Peyer's patch (tissue), 4 donors: ENCODE data around the gene CLIP4. TPM values are rescaled to one million over a fixed set of nuclear protein-coding genes. Genes with fewer than 3 reads are reported as not detected.

Source experiments
- DNase-seq, 3 donors: peaks; one replicate each; pipeline ENCODE4 v3.0.0-alpha.2; 2017 to 2019
- H3K27ac ChIP-seq, 4 donors: fragments of 200-600 bp; sonication (generic); one replicate each; pipeline ENCODE4 v1.5.1; 2016 to 2019
- H3K27me3 ChIP-seq, 2 donors: fragments of 200-600 bp; sonication (generic); one replicate each; pipeline ENCODE4 v1.5.1; 2019
- H3K36me3 ChIP-seq, 3 donors: fragments of 200-600 bp; sonication (generic); one replicate each; pipeline ENCODE4 v1.5.1; 2016 to 2019
- H3K4me1 ChIP-seq, 4 donors: fragments of 200-600 bp; sonication (generic); one replicate each; pipeline ENCODE4 v1.5.1; 2016 to 2019
- H3K4me3 ChIP-seq, 4 donors: fragments of 200-600 bp; sonication (generic); 1 replicate in 3 of 4; 2 replicates in 1 of 4; pipeline ENCODE4 v1.5.1; 2016 to 2019; ENCODE audit warnings: mild to moderate bottlenecking in 1 of 4
- H3K9me3 ChIP-seq, 4 donors: fragments of 200-600 bp; sonication (generic); one replicate each; pipeline ENCODE4 v1.5.1; 2016 to 2019; ENCODE audit warnings: mild to moderate bottlenecking in 1 of 4
- POLR2A ChIP-seq, 2 donors: fragments of 450-650 bp; IDR thresholded peaks; one replicate each; pipeline ENCODE4 v1.5.1; 2017; ENCODE audit warnings: antibody characterized with exemption in 2 of 2, mild to moderate bottlenecking in 2 of 2, moderate library complexity in 2 of 2
- total RNA-seq, 4 donors: library from RNA; depleted of rRNA; stranded (reverse); fragments of >200 nt; gene quantifications; one replicate each; pipeline ENCODE4 v1.1.0, GENCODE V29; 2016
- TF ChIP-seq, protein P1 (sequence below), 6 experiments: fragments of 450-650 bp in 4 of 6; fragments of 200-600 bp in 2 of 6; sonication (generic) in 1 of 6; IDR thresholded peaks; one replicate each; pipeline ENCODE4 v1.5.1; 2017 to 2019; ENCODE audit warnings: antibody characterized with exemption in 6 of 6, mild to moderate bottlenecking in 3 of 6, moderate library complexity in 1 of 6

Gene CLIP4
- total RNA-seq, 4 donors from 2014 or later, result 7.0 to 40.4 (median 16.9) TPM

DNA sequence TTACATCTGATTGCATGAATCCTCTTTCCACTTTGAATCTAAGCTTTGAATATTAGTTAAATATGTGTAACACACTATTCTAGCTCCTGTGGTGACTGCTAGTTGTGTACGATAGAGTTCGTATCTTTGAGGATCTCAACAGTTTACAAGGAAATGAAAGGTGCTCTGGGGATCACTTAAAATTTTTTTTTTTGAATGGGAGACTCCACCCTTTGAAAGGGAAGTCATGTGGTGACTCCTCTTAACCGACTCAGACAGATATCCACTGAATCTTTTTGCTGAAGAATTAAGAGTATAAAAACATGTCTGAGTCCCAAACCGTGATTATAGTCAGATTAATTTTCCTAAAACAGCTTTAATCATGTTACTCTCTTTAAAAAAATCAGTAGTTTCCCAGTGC, 4.0 kb downstream of the CLIP4 start:
- DNase-seq, result no peak
- Histone ChIP-seq H3K36me3 (no peaks in the 10 kb centered on the region), H3K27ac (no peak overlapping the region), H3K9me3 (no peaks in the 10 kb centered on the region), H3K4me1 (peaks cover 0 to 5% (median 2%) of the 10 kb centered on the region in 4 donors), H3K4me3 (no peak overlapping the region), H3K27me3 (no peaks in the 10 kb centered on the region)
- TF ChIP-seq POLR2A (IDR thresholded peaks at IDR 0.05), result no peak
- TF ChIP-seq, protein P1, sequence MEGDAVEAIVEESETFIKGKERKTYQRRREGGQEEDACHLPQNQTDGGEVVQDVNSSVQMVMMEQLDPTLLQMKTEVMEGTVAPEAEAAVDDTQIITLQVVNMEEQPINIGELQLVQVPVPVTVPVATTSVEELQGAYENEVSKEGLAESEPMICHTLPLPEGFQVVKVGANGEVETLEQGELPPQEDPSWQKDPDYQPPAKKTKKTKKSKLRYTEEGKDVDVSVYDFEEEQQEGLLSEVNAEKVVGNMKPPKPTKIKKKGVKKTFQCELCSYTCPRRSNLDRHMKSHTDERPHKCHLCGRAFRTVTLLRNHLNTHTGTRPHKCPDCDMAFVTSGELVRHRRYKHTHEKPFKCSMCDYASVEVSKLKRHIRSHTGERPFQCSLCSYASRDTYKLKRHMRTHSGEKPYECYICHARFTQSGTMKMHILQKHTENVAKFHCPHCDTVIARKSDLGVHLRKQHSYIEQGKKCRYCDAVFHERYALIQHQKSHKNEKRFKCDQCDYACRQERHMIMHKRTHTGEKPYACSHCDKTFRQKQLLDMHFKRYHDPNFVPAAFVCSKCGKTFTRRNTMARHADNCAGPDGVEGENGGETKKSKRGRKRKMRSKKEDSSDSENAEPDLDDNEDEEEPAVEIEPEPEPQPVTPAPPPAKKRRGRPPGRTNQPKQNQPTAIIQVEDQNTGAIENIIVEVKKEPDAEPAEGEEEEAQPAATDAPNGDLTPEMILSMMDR (IDR thresholded peaks at IDR 0.05), result no peak

DNA sequence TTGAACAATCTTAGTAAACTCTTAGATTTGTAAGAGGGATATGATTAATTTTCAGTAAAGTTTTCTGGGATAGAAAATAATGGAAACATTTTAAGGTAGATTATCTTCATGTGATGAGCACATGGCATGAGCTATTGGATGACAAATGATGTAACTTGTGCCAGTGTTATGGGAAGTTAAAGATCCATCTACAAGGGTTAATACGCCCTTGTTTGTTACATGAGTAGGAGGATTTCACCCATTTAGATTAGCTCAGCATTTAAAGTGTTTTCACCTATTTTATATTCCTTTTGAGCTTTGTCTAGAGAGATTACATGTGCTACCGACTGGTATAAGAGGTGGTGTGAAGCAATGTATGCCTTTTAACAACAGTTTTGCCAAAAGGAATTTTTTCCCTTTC, 5.6 kb downstream of the CLIP4 start:
- Histone ChIP-seq H3K4me3 (no peak overlapping the region), H3K4me1 (peaks cover 0 to 5% (median 0%) of the 10 kb centered on the region in 4 donors), H3K27me3 (no peaks in the 10 kb centered on the region), H3K27ac (no peak overlapping the region), H3K36me3 (no peaks in the 10 kb centered on the region), H3K9me3 (no peaks in the 10 kb centered on the region)
- DNase-seq, result no peak
- TF ChIP-seq POLR2A (IDR thresholded peaks at IDR 0.05), result no peak
- TF ChIP-seq, protein P1 (IDR thresholded peaks at IDR 0.05), result no peak

DNA sequence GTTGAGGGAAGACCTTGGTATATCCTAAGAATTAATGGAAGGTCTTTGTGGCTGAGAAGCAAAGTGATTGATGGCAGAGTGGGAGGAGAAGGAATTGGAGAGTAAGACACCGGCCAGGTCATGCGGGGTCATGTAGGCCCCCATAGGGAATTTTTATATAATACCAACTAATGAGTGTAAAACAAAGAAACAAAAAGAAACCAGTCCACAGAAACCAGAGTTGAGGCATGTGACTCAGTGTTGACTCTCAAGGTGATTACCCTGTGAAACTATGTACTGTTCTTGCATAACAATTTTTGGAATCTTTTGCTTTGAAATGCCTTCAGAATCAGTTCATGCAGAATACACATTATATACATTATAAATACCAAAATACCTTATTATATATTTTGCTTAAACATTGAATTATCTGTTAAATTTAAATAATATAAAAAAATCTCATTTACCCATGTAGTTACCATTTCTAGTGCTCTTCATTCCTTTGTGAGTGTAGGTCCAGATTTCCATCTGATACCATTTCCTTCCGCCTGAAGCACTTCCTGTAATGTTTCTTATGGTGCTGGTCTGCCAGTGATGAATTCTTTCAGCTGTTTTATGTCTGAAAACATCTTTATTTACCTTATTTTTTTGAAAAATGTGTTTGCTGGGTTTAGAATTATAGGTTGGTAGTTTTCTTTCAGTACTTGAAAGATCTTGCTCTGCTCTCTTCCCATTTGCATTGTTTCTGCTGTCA, 8.6 kb downstream of the CLIP4 start:
- Histone ChIP-seq H3K27me3 (no peaks in the 10 kb centered on the region), H3K36me3 (no peaks in the 10 kb centered on the region), H3K9me3 (no peaks in the 10 kb centered on the region), H3K4me3 (no peak overlapping the region), H3K27ac (no peak overlapping the region), H3K4me1 (no peaks in the 10 kb centered on the region)
- TF ChIP-seq, protein P1 (IDR thresholded peaks at IDR 0.05), result no peak
- TF ChIP-seq POLR2A (IDR thresholded peaks at IDR 0.05), result no peak
- DNase-seq, result no peak

DNA sequence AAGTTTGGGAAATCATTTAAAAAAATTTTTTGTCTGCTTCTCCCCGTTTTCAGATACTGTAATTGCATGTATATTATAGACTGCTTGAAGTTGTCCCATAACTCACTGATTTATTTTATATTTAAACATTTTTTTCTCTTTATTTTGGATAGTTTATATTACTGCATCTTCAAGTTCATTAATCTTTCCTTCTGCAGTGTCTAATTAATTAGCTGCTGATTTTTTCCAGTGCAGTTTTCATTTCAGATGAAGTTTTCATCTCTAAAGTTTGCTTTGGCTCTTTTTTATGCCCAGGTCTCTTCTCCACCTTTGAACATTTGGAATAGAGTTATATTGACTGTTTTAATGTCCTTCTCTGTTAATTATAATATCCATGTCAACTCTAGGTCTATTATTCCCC, 9.3 kb downstream of the CLIP4 start:
- no peak for TF ChIP-seq POLR2A (IDR thresholded peaks at IDR 0.05)
- TF ChIP-seq, protein P1 (IDR thresholded peaks at IDR 0.05), result no peak
- no peak overlapping the region for H3K4me3 ChIP-seq

DNA sequence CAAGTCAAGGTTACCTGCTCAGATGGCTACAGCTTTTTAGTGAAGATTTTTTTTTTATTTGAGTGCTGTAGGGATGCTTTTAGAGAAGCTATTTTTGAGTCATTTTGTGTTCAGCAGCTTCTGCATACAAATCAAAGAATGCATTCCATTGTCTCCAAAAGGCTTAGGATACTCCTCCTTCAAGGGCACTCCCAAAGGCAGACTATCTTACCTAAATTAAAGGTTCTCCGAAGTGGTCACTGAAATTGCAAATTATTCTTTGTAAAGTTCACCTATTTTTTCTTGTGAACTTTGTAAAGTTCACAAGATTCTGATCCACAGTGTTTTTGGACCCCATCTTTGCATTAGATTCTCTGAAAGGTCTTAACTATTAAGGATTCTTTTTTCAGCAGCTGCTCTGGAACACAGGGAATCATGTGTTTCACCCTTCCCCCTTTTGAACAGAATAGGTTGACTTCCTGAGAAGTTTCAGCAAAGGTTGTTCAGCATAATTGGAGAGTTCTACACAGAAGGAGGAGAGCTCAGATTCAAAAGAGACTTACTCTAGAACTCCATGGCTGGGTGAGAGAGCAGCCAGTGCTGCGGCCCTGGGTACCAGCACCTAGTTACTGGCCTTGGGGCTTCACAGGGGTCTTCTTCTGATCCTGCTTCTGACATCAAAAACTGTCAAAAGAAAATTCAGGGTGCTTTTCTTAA, 14.5 kb downstream of the CLIP4 start:
- H3K27me3 ChIP-seq, result no peaks in the 10 kb centered on the region
- no peak overlapping the region for H3K4me3 ChIP-seq
- no peaks in the 10 kb centered on the region for H3K9me3 ChIP-seq
- H3K4me1 ChIP-seq, result no peaks in the 10 kb centered on the region
- no peak for DNase-seq
- TF ChIP-seq, protein P1 (IDR thresholded peaks at IDR 0.05), result no peak
- no peak for TF ChIP-seq POLR2A (IDR thresholded peaks at IDR 0.05)
- no peak overlapping the region for H3K27ac ChIP-seq
- H3K36me3 ChIP-seq, result peaks cover 0 to 7% (median 0%) of the 10 kb centered on the region in 3 donors

More for the DNA sequence above, 9.3 kb downstream of the CLIP4 start:
- Histone ChIP-seq H3K27ac (no peak overlapping the region), H3K27me3 (no peaks in the 10 kb centered on the region), H3K9me3 (no peaks in the 10 kb centered on the region), H3K36me3 (no peaks in the 10 kb centered on the region), H3K4me1 (no peaks in the 10 kb centered on the region)
- DNase-seq, result no peak
